ENCODE data around the gene NAPSA. TPM values are rescaled to one million over a fixed set of nuclear protein-coding genes. Genes with fewer than 3 reads are reported as not detected.

Gene NAPSA
- total RNA-seq, 1 donor from 2014 or later: not detected

- Mint-ChIP-seq H3K27ac (ENCODE audit: unreplicated experiment) (no peak overlapping the region), H3K9me3 (ENCODE audit: unreplicated experiment) (peaks cover 33% of the 10 kb centered on the region), H3K36me3 (ENCODE audit: low read depth, unreplicated experiment) (peaks cover 13% of the 10 kb centered on the region), H3K4me3 (ENCODE audit: unreplicated experiment) (no peak overlapping the region), H3K27me3 (ENCODE audit: unreplicated experiment) (peaks cover 20% of the 10 kb centered on the region), H3K4me1 (ENCODE audit: unreplicated experiment) (no peaks in the 10 kb centered on the region)
- TF ChIP-seq CTCF (IDR thresholded peaks at IDR 0.05; ENCODE audit: unreplicated experiment): no peak
- DNase-seq (ENCODE audit: low spot score): no peak
Measured at GRCh38 chr19:50312967-50313811, 52.2 kb downstream of the NAPSA start.

GRCh38 chr19:50311723-50312635 is 53.5 kb downstream of the NAPSA start:
- peaks cover 33% of the 10 kb centered on the region for H3K9me3 Mint-ChIP-seq (ENCODE audit: unreplicated experiment)
- peaks cover 18% of the 10 kb centered on the region for H3K27me3 Mint-ChIP-seq (ENCODE audit: unreplicated experiment)
- DNase-seq (ENCODE audit: low spot score): no peak
- H3K4me3 Mint-ChIP-seq (ENCODE audit: unreplicated experiment): no peak overlapping the region
- no peak overlapping the region for H3K27ac Mint-ChIP-seq (ENCODE audit: unreplicated experiment)
- no peak for TF ChIP-seq CTCF (IDR thresholded peaks at IDR 0.05; ENCODE audit: unreplicated experiment)
- H3K36me3 Mint-ChIP-seq (ENCODE audit: low read depth, unreplicated experiment): peaks cover 18% of the 10 kb centered on the region
- H3K4me1 Mint-ChIP-seq (ENCODE audit: unreplicated experiment): no peaks in the 10 kb centered on the region

DNA sequence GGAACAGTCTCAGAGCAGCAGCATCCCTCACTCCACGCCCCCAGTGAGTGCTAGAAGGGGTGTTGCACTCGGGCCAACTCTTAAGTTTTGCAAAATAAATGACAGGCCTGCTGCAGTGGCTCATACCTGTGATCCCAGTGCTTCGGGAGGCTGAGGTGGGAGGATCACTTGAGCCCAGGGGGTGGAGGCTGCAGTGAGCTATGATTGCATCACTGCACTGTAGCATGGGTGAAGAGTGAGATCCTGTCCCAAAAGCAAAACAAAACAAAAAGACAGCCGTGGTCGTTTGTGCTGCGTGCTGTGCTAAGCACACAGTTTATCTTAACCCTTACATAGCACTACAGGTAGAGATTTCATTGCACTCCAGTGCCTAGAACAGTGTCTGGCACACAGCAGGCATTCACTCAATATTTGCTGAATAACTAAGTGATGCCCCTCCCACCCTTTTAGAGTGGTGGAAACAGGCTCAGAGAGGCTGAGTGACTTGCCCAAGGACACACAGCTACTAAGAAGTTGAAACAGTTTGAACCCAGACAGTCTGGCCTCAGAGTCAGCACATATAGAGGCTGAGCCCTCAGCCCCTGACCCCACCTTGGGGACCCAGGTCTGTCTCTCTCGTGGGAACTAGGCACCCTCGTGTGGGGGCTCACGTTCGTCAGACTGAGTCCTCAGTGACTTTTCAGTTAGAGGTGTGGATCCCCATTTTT is 54.5 kb downstream of the NAPSA start:
- Mint-ChIP-seq H3K36me3 (ENCODE audit: low read depth, unreplicated experiment) (peaks cover 24% of the 10 kb centered on the region), H3K9me3 (ENCODE audit: unreplicated experiment) (peaks cover 38% of the 10 kb centered on the region), H3K27ac (ENCODE audit: unreplicated experiment) (no peak overlapping the region), H3K4me3 (ENCODE audit: unreplicated experiment) (no peak overlapping the region), H3K27me3 (ENCODE audit: unreplicated experiment) (peaks cover 15% of the 10 kb centered on the region), H3K4me1 (ENCODE audit: unreplicated experiment) (no peaks in the 10 kb centered on the region)
- no peak for DNase-seq (ENCODE audit: low spot score)
- no peak for TF ChIP-seq CTCF (IDR thresholded peaks at IDR 0.05; ENCODE audit: unreplicated experiment)

DNA sequence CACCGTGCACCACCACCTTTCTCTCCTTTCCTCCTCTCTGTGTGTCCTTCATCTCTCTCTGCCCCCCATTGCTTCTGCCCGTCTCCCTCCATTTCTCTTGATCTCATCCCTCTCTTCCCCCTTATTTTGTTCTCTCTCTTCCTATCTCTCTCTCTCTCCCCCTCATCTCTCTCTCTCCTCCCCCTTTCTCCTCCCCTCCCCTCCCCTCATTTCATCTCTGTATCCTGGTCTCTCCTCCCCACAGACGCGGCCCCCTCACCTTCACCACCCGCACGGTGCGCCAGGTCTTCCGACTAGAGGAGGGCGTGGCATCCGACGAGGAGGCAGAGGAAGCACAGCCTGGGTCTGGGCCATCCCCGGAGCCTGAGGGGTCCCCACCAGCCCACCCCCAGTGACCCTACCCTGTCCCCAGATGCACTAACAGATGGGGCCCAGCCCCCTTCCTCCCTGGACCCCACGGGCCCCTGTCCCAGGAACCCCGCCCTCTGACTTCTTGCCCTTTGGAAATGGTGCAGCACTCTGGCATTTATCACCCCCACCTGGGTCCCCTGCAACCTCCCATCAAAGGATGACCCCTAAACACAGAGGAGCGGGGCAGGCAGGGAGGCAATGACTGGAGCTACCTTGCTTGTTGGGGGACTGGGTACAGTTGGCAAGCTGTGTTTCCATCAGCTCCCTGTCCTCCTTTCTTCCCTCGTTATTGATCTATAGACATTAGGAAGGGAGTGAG is 55.9 kb downstream of the NAPSA start:
- Mint-ChIP-seq H3K4me1 (ENCODE audit: unreplicated experiment) (no peaks in the 10 kb centered on the region), H3K4me3 (ENCODE audit: unreplicated experiment) (no peak overlapping the region), H3K9me3 (ENCODE audit: unreplicated experiment) (peaks cover 46% of the 10 kb centered on the region), H3K27ac (ENCODE audit: unreplicated experiment) (no peak overlapping the region), H3K36me3 (ENCODE audit: low read depth, unreplicated experiment) (peaks cover 28% of the 10 kb centered on the region), H3K27me3 (ENCODE audit: unreplicated experiment) (peaks cover 15% of the 10 kb centered on the region)
- TF ChIP-seq CTCF (IDR thresholded peaks at IDR 0.05; ENCODE audit: unreplicated experiment): no peak
- no peak for DNase-seq (ENCODE audit: low spot score)
